IMR-90 (cell line): Measurements from ENCODE around the gene NUCB1. TPM values are rescaled to one million over a fixed set of nuclear protein-coding genes. Genes with fewer than 3 reads are reported as not detected.
A peak's percentile ranks its signal among the peaks of the same experiment; 100 is the strongest.
"Not testable (repeated sequence)": the region's sequence is repeated elsewhere in the genome, so short reads cannot be mapped to it uniquely, and the experiment has no call there.

Experiments used
- ATAC-seq: fragments of 200-7000 bp; cut with Tn5 transposase; 2 replicates; pipeline ENCODE4 v1.9.1; 2020; ENCODE audit warnings: low read depth, mild to moderate bottlenecking, moderate library complexity
- BruUV-seq: library from RNA; stranded (reverse); fragments of 400-500 nt; replicated peaks from 2 replicates; lab custom pipeline; 2021; lab: Mats Ljungman, UMichigan
- CTCF ChIA-PET: fragments of 300-600 bp; formaldehyde crosslinking; extraction: SDS; loops from one replicate; lab custom pipeline; 2021; ENCODE audit warnings: antibody characterized with exemption; lab: Yijun Ruan, JAX
- POLR2A ChIA-PET: fragments of 300-600 bp; sonication (Branson Sonifier 250); formaldehyde crosslinking; loops from one replicate; lab custom pipeline; 2022; ENCODE audit warnings: antibody characterized with exemption; ENCODE audit not compliant: unreplicated experiment; lab: Charles Lee
- DNase-seq: peaks from one replicate; pipeline ENCODE4 v3.0.0; 2013
- H2AFZ ChIP-seq: replicated peaks from 2 replicates; pipeline ENCODE3; 2013; ENCODE audit warnings: low read length, mild to moderate bottlenecking; ENCODE audit not compliant: poor library complexity
- H2AK5ac ChIP-seq: 2 replicates; pipeline ENCODE4 v1.6.1; 2013; ENCODE audit warnings: low read depth, low read length, inconsistent platforms
- H2AK9ac ChIP-seq: replicated peaks from 2 replicates; pipeline ENCODE3; 2013; ENCODE audit warnings: mild to moderate bottlenecking, low read depth, low read length, moderate library complexity; ENCODE audit not compliant: poor library complexity
- H2BK120ac ChIP-seq: 2 replicates; pipeline ENCODE4 v1.6.1; 2013; ENCODE audit warnings: low read depth, low read length, inconsistent platforms
- H2BK15ac ChIP-seq: 3 replicates; pipeline ENCODE4 v1.6.1; 2013; ENCODE audit warnings: low read depth, low read length, inconsistent platforms
- H2BK20ac ChIP-seq: 2 replicates; pipeline ENCODE4 v1.6.1; 2013; ENCODE audit warnings: low read depth, mild to moderate bottlenecking, inconsistent platforms, low read length, moderate library complexity
- H2BK5ac ChIP-seq: 2 replicates; pipeline ENCODE4 v1.6.1; 2013; ENCODE audit warnings: mild to moderate bottlenecking, low read depth, low read length, inconsistent platforms; ENCODE audit not compliant: poor library complexity, severe bottlenecking
- H3K14ac ChIP-seq: replicated peaks from 2 replicates; pipeline ENCODE4 v1.6.1; 2013; ENCODE audit warnings: low read depth, low read length, inconsistent platforms
- H3K18ac ChIP-seq: 2 replicates; pipeline ENCODE4 v1.6.1; 2013; ENCODE audit warnings: low read depth, low read length, control low read depth
- H3K23ac ChIP-seq: 2 replicates; pipeline ENCODE4 v1.6.1; 2013; ENCODE audit warnings: low read depth, low read length, inconsistent platforms
- H3K27ac ChIP-seq: 2 replicates; pipeline ENCODE4 v1.5.1; 2013; ENCODE audit warnings: mild to moderate bottlenecking, control low read depth, low read length; ENCODE audit not compliant: insufficient read depth
- H3K27me3 ChIP-seq: 2 replicates; pipeline ENCODE4 v1.6.1; 2013; ENCODE audit warnings: low read length; ENCODE audit not compliant: control insufficient read depth, insufficient read depth
- H3K36me3 ChIP-seq: 2 replicates; pipeline ENCODE4 v1.6.1; 2013; ENCODE audit warnings: low read length, mixed read lengths; ENCODE audit not compliant: control insufficient read depth, insufficient read depth
- H3K4ac ChIP-seq: 2 replicates; pipeline ENCODE4 v1.6.1; 2013; ENCODE audit warnings: low read depth, low read length, inconsistent platforms
- H3K4me1 ChIP-seq: 2 replicates; pipeline ENCODE4 v1.6.1; 2013; ENCODE audit warnings: low read length, mixed read lengths; ENCODE audit not compliant: control insufficient read depth, insufficient read depth
- H3K4me2 ChIP-seq: 2 replicates; pipeline ENCODE4 v1.6.1; 2013; ENCODE audit warnings: low read depth, mild to moderate bottlenecking, control low read depth, low read length, moderate library complexity
- H3K4me3 ChIP-seq: 2 replicates; pipeline ENCODE4 v1.5.1; 2013; ENCODE audit warnings: low read depth, mild to moderate bottlenecking, control low read depth, low read length, moderate library complexity; ENCODE audit not compliant: insufficient read depth
- H3K56ac ChIP-seq: 2 replicates; pipeline ENCODE4 v1.6.1; 2013; ENCODE audit warnings: low read length, inconsistent platforms; ENCODE audit not compliant: insufficient read depth; ENCODE audit errors: extremely low read depth
- H3K79me1 ChIP-seq, 2 experiments: 2 replicates each; pipeline ENCODE4 v1.6.1; 2013; ENCODE audit warnings: low read length in 2 of 2, inconsistent platforms in 1 of 2, low read depth in 1 of 2
- H3K9ac ChIP-seq: 2 replicates; pipeline ENCODE4 v1.6.1; 2013; ENCODE audit warnings: low read depth, low read length, control low read depth
- H3K9me1 ChIP-seq: 2 replicates; pipeline ENCODE4 v1.6.1; 2013; ENCODE audit warnings: low read length, inconsistent platforms; ENCODE audit not compliant: insufficient read depth
- H3K9me3 ChIP-seq: 2 replicates; pipeline ENCODE4 v1.6.1; 2013; ENCODE audit warnings: low read length; ENCODE audit not compliant: control insufficient read depth, insufficient read depth
- H4K20me1 ChIP-seq: 2 replicates; pipeline ENCODE4 v1.6.1; 2013; ENCODE audit warnings: low read length, inconsistent platforms; ENCODE audit not compliant: insufficient read depth
- H4K5ac ChIP-seq: 2 replicates; pipeline ENCODE4 v1.6.1; 2013; ENCODE audit warnings: mild to moderate bottlenecking, low read depth, low read length, control low read depth
- H4K8ac ChIP-seq, 2 experiments: 2 replicates each; pipeline ENCODE4 v1.6.1; 2013; ENCODE audit warnings: low read depth in 2 of 2, low read length in 2 of 2, control low read depth in 1 of 2, inconsistent platforms in 1 of 2
- H4K91ac ChIP-seq: 2 replicates; pipeline ENCODE4 v1.6.1; 2013; ENCODE audit warnings: low read depth, low read length, inconsistent platforms; ENCODE audit not compliant: insufficient read depth
- WGBS, 2 experiments: methylation state at CpG; one replicate each; pipeline versions ENCODE4 v1.1.5 to v1.1.7; 2013; ENCODE audit warnings: missing lambda C conversion rate in 2 of 2; ENCODE audit not compliant: insufficient read length in 1 of 2; ENCODE audit errors: extremely low coverage in 2 of 2; 5-methylcytosine and 5-hydroxymethylcytosine counted together
- dilution Hi-C: fragments of 300-500 bp; cut with HindIII; formaldehyde crosslinking; loops from one replicate; pipeline ENCODE4 v1.14.3; 2018; ENCODE audit warnings: low sequenced_read_pairs; ENCODE audit not compliant: unreplicated experiment
- in situ Hi-C: fragments of 300-500 bp; cut with MboI; formaldehyde crosslinking; loops from 3 replicates; pipeline ENCODE4 v1.14.3; 2019; ENCODE audit warnings: low sequenced_read_pairs, inconsistent platforms, mixed read lengths
- intact Hi-C: fragments of 100-400 bp; cut with micrococcal nuclease; formaldehyde crosslinking; loops from 2 replicates; pipeline ENCODE4 v1.10.0; 2022
- polyA plus RNA-seq, 3 experiments: library from polyadenylated mRNA; depleted of rRNA; stranded (reverse); fragments of >200 nt; gene quantifications; 2 replicates each; pipeline ENCODE4 v1.2.3, GENCODE V29; 2012; ENCODE audit warnings: low replicate concordance in 1 of 3
- total RNA-seq: library from RNA; depleted of rRNA; stranded (reverse); fragments of >200 nt; gene quantifications from 2 replicates; pipeline ENCODE4 v1.2.3, GENCODE V29; 2012

Gene NUCB1
- total and polyA plus RNA-seq, 2 of the 4 experiments (the other 2 are of a cell fraction), result 37.3 to 253 TPM

GRCh38 chr19:48871471-48872181, 28.5 kb upstream of the NUCB1 start:
- peak overlapping the region in 1 of 2 experiments; percentile 49; a peak in 1 of 4 replicates for H4K8ac ChIP-seq
- H3K36me3 ChIP-seq, result peaks cover 31% of the 10 kb centered on the region
- dilution Hi-C loops, ATAC-seq, H3K27me3 ChIP-seq, H3K9me3 ChIP-seq, H3K23ac ChIP-seq, DNase-seq, intact Hi-C loops, H2BK15ac ChIP-seq, H3K9me1 ChIP-seq, H2AK5ac ChIP-seq, H3K4me3 ChIP-seq, H4K5ac ChIP-seq, H2BK20ac ChIP-seq, H3K18ac ChIP-seq, BruUV-seq, H2AK9ac ChIP-seq, H3K56ac ChIP-seq, in situ Hi-C loops, CTCF ChIA-PET, H3K9ac ChIP-seq: not testable (repeated sequence)
- H3K4ac ChIP-seq, result peak overlapping the region; percentile 47
- peak overlapping the region; percentile 5; the same call in 1 of the 2 replicates for H3K27ac ChIP-seq
- peaks cover 22% of the 10 kb centered on the region for H3K4me1 ChIP-seq
- peak overlapping the region; percentile 3; the same call in 1 of the 2 replicates for H4K91ac ChIP-seq
- peak overlapping the region; percentile 26 for H2BK5ac ChIP-seq
- 0 out of 2 replicates have a peak overlapping the region, but pooled peaks have one; percentile 49 for H3K14ac ChIP-seq
- H4K20me1 ChIP-seq, result peaks cover 42% of the 10 kb centered on the region
- POLR2A ChIA-PET, result interaction anchor here (0.5 to 1.0 kb wide), 6 partner anchors 9 to 108 kb away, joined by 3 to 13 read pairs (median 5); no protein-coding TSS in a partner anchor
- H2BK120ac ChIP-seq, result peak overlapping the region; percentile 44; the same call in 1 of the 2 replicates
- H3K4me2 ChIP-seq, result peak overlapping the region; percentile 16; the same call in 1 of the 2 replicates
- 100% methylated on average over 2 of the region's 31 CpGs; no CpG with 5 or more reads in 1 of the 2 experiments for WGBS, 2 experiments
- peaks cover 7 to 63% of the 10 kb centered on the region in 2 experiments for H3K79me1 ChIP-seq
- peak overlapping the region; percentile 74 for H2AFZ ChIP-seq
